Measurements from ENCODE around the gene TLN1.

Gene TLN1

GRCh38 chr9:35711501-35712428 is 20.2 kb downstream of the TLN1 start:
- DNase-seq (ENCODE audit: low read depth): no peak
- no peak for TF ChIP-seq CTCF (IDR thresholded peaks at IDR 0.05; ENCODE audit: low read length, missing control alignments)

GRCh38 chr9:35710818-35711500 is 21.0 kb downstream of the TLN1 start:
- no peak for TF ChIP-seq CTCF (IDR thresholded peaks at IDR 0.05; ENCODE audit: low read length, missing control alignments)
- H3K4me3 ChIP-seq (replicated peaks; ENCODE audit: low read depth, low read length): no peak overlapping the region
- no peak for DNase-seq (ENCODE audit: low read depth)

More at GRCh38 chr9:35711501-35712428, 20.2 kb downstream of the TLN1 start:
- no peak overlapping the region for H3K4me3 ChIP-seq (replicated peaks; ENCODE audit: low read depth, low read length)

GRCh38 chr9:35708146-35708545 is 23.8 kb downstream of the TLN1 start:
- TF ChIP-seq CTCF (IDR thresholded peaks at IDR 0.05; ENCODE audit: low read length, missing control alignments): no peak
- H3K4me3 ChIP-seq (replicated peaks; ENCODE audit: low read depth, low read length): no peak overlapping the region
- no peak for DNase-seq (ENCODE audit: low read depth)

- no peak overlapping the region for H3K4me3 ChIP-seq (replicated peaks; ENCODE audit: low read depth, low read length)
- DNase-seq (ENCODE audit: low read depth): no peak
- no peak for TF ChIP-seq CTCF (IDR thresholded peaks at IDR 0.05; ENCODE audit: low read length, missing control alignments)
Measured at GRCh38 chr9:35706951-35707350, 25.0 kb downstream of the TLN1 start.

GRCh38 chr9:35705836-35706430 is 26.1 kb downstream of the TLN1 start:
- DNase-seq (ENCODE audit: low read depth): no peak
- no peak overlapping the region for H3K4me3 ChIP-seq (replicated peaks; ENCODE audit: low read depth, low read length)
- TF ChIP-seq CTCF (IDR thresholded peaks at IDR 0.05; ENCODE audit: low read length, missing control alignments): no peak

GRCh38 chr9:35705372-35705771 is 26.6 kb downstream of the TLN1 start:
- no peak for TF ChIP-seq CTCF (IDR thresholded peaks at IDR 0.05; ENCODE audit: low read length, missing control alignments)
- no peak for DNase-seq (ENCODE audit: low read depth)
- H3K4me3 ChIP-seq (replicated peaks; ENCODE audit: low read depth, low read length): no peak overlapping the region

All from fibroblast of pulmonary artery (primary cell).